Keratinocyte (primary cell): ENCODE data around the gene CERS1. TPM values are rescaled to one million over a fixed set of nuclear protein-coding genes. Genes with fewer than 3 reads are reported as not detected.

Experiments used
- DNase-seq: peaks from one replicate; pipeline ENCODE4 v3.0.0-alpha.2; 2011; ENCODE audit warnings: low read depth, missing footprints, low spot score
- FAIRE-seq: peaks from 2 replicates; lab custom pipeline; 2011; peaks lifted over from hg19 to GRCh38; lab: Jason Lieb, UNC
- H2AFZ ChIP-seq: 2 replicates; pipeline ENCODE4 v1.6.0; 2012; ENCODE audit warnings: low read length, control low read depth, inconsistent platforms; ENCODE audit not compliant: control insufficient read depth
- H3K27ac ChIP-seq: 2 replicates; pipeline ENCODE4 v1.5.1; 2011; ENCODE audit warnings: low read length; ENCODE audit not compliant: control insufficient read depth, insufficient read depth
- H3K27me3 ChIP-seq: 3 replicates; pipeline ENCODE4 v1.6.0; 2011; ENCODE audit warnings: low read length; ENCODE audit not compliant: control insufficient read depth, insufficient read depth; ENCODE audit errors: extremely low read depth
- H3K36me3 ChIP-seq, 2 experiments: 2 replicates in 1 of 2; 3 replicates in 1 of 2; pipeline ENCODE4 v1.5.1; 2011; ENCODE audit warnings: low read length in 2 of 2, mild to moderate bottlenecking in 1 of 2; ENCODE audit not compliant: control insufficient read depth in 2 of 2, insufficient read depth in 2 of 2; ENCODE audit errors: extremely low read depth in 1 of 2
- H3K4me1 ChIP-seq: 3 replicates; pipeline ENCODE4 v1.5.1; 2011; ENCODE audit warnings: low read length; ENCODE audit not compliant: control insufficient read depth, insufficient read depth; ENCODE audit errors: extremely low read depth
- H3K4me2 ChIP-seq: 3 replicates; pipeline ENCODE4 v1.6.0; 2011; ENCODE audit warnings: low read depth, low read length; ENCODE audit not compliant: control insufficient read depth, insufficient read depth; ENCODE audit errors: extremely low read depth
- H3K4me3 ChIP-seq, 3 experiments: fragments of 200-600 bp in 1 of 3; sonication (generic) in 1 of 3; 2 replicates in 2 of 3; 3 replicates in 1 of 3; pipeline ENCODE4 v1.5.1; 2011 to 2016; ENCODE audit warnings: low read length in 3 of 3, mild to moderate bottlenecking in 3 of 3, control low read depth in 2 of 3, inconsistent platforms in 1 of 3, low read depth in 1 of 3, mixed read lengths in 1 of 3, mixed run types in 1 of 3, moderate library complexity in 1 of 3; ENCODE audit not compliant: control insufficient read depth in 2 of 3, insufficient read depth in 2 of 3; ENCODE audit errors: extremely low read depth in 1 of 3
- H3K79me2 ChIP-seq: 2 replicates; pipeline ENCODE4 v1.6.0; 2012; ENCODE audit warnings: low read length; ENCODE audit not compliant: control insufficient read depth, insufficient read depth
- H3K9ac ChIP-seq: 3 replicates; pipeline ENCODE4 v1.6.0; 2011; ENCODE audit warnings: low read length; ENCODE audit not compliant: control insufficient read depth, insufficient read depth; ENCODE audit errors: extremely low read depth
- H3K9me1 ChIP-seq: 3 replicates; pipeline ENCODE4 v1.6.0; 2011; ENCODE audit warnings: low read length; ENCODE audit not compliant: control insufficient read depth, insufficient read depth; ENCODE audit errors: extremely low read depth
- H3K9me3 ChIP-seq: 2 replicates; pipeline ENCODE4 v1.5.1; 2012; ENCODE audit warnings: low read depth, low read length; ENCODE audit not compliant: control insufficient read depth
- H4K20me1 ChIP-seq: 3 replicates; pipeline ENCODE4 v1.6.0; 2011; ENCODE audit warnings: low read length; ENCODE audit not compliant: control insufficient read depth, insufficient read depth; ENCODE audit errors: extremely low read depth
- EZH2 ChIP-seq: IDR thresholded peaks from one replicate; pipeline ENCODE4 v1.6.1; 2012; ENCODE audit warnings: inconsistent platforms, mild to moderate bottlenecking, low read length, moderate library complexity
- dilution Hi-C: fragments of 300-500 bp; cut with MboI; formaldehyde crosslinking; loops from one replicate; pipeline ENCODE4 v1.7.0; 2020; ENCODE audit warnings: low sequenced_read_pairs; ENCODE audit not compliant: extremely low pct_ligation_motif_present
- polyA plus RNA-seq, 5 experiments: library from polyadenylated mRNA; depleted of rRNA in 3 of 5; stranded (reverse) in 3 of 5; stranded (forward) in 1 of 5; unstranded in 1 of 5; fragments of >200 nt; gene quantifications; 1 replicate in 1 of 5; 2 replicates in 3 of 5; 3 replicates in 1 of 5; pipeline versions ENCODE4 v1.2.1 to v1.2.3, GENCODE V29; 2011 to 2012; ENCODE audit warnings: missing spikeins in 2 of 5, low read depth in 1 of 5, low replicate concordance in 1 of 5
- TF ChIP-seq, protein P1 (sequence below), 3 experiments: IDR thresholded peaks in 1 of 3; conservative IDR thresholded peaks in 1 of 3; optimal IDR thresholded peaks in 1 of 3; 2 replicates in 2 of 3; 3 replicates in 1 of 3; pipeline versions ENCODE3 to v1.5.1; 2011; ENCODE audit warnings: low read length in 3 of 3, mild to moderate bottlenecking in 3 of 3, moderate library complexity in 2 of 3, control low read depth in 1 of 3, inconsistent platforms in 1 of 3; ENCODE audit not compliant: insufficient read depth in 2 of 3; ENCODE audit errors: extremely low read depth in 1 of 3

Gene CERS1
- polyA plus RNA-seq, 1 donor (not counting 4 experiments of a cell fraction or from before 2014, with no cell fraction given) = 0.09 TPM

DNA sequence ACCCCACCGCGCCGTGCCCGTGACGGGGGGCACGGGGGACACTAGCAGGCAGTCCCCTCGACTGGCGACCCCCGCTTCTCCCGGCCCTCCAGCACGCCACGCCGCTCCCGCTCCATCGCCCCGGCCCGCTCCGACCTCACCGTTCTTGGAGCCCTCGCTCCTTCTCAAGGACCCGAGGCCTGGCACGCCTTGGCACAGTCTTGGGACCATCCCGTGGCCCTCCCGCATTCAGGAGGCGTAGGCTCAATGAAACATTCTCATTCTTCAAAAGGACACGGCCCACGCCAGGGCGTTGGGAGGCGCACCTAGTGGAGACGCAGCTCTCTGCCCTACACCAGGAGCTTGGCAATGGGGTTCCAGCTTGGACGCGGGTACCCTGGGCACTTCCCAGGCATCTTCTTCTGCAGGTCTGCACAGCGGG is 473 bp upstream of the CERS1 start:
- dilution Hi-C loops = no loop called here
- TF ChIP-seq EZH2 = peak; percentile 89
- TF ChIP-seq, protein P1, sequence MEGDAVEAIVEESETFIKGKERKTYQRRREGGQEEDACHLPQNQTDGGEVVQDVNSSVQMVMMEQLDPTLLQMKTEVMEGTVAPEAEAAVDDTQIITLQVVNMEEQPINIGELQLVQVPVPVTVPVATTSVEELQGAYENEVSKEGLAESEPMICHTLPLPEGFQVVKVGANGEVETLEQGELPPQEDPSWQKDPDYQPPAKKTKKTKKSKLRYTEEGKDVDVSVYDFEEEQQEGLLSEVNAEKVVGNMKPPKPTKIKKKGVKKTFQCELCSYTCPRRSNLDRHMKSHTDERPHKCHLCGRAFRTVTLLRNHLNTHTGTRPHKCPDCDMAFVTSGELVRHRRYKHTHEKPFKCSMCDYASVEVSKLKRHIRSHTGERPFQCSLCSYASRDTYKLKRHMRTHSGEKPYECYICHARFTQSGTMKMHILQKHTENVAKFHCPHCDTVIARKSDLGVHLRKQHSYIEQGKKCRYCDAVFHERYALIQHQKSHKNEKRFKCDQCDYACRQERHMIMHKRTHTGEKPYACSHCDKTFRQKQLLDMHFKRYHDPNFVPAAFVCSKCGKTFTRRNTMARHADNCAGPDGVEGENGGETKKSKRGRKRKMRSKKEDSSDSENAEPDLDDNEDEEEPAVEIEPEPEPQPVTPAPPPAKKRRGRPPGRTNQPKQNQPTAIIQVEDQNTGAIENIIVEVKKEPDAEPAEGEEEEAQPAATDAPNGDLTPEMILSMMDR (optimal IDR thresholded peaks at IDR 0.05 in 1 of 3, IDR thresholded peaks at IDR 0.05 in 1 of 3, conservative IDR thresholded peaks at IDR 0.05 in 1 of 3; ENCODE audit: extremely low read depth in 1 of 3, insufficient read depth in 2 of 3, low read length in 3 of 3) = no peak
- Histone ChIP-seq H3K9me1 (no peaks in the 10 kb centered on the region), H3K36me3 (peaks cover 0 to 6% of the 10 kb centered on the region in 2 experiments), H3K9me3 (no peaks in the 10 kb centered on the region), H3K4me1 (no peaks in the 10 kb centered on the region), H3K9ac (no peak overlapping the region), H4K20me1 (no peaks in the 10 kb centered on the region), H3K4me3 (no peak overlapping the region), H3K4me2 (peak overlapping the region; percentile 27), H3K27me3 (peaks cover 35% of the 10 kb centered on the region), H2AFZ (no peak overlapping the region), H3K27ac (no peak overlapping the region), H3K79me2 (no peaks in the 10 kb centered on the region)
- FAIRE-seq (no peak), DNase-seq (no peak)

DNA sequence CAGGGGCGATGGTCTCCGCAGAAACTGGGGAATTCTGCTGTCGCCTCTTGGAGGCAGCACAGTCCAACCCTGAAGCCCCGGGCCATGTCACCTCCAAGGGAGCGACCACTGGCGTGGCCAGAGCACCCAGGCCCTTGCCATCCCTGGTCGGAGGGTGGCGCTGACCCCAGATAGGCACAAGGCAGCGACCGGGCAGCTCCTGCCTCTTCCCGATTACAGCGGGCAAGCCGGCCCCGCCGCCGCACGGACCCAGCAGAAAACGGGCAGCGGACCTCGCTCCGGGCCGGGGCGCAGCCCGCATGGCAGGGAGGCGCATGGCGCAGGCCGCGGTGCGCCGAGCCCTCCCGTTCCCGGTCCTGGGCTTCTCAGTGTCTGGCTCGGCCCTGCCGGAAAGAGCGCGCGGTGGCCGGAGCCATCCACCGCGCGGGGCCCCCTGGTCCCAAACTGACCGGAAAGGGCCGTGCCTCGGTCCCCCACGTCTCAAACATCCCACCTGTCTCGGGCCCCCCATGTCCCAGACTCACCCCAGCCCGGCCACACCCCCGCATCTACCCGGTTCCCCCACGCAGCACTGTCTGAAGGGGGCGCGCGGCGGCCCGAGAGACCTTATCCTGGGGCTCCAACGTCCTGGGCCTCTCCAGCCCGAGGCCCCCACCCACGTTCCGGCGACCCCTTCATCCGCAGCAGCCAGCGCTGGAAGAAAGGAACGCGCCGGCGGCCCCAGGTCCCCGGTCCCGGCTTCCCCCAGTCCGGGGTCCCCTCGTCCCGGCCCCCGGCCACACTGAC is 727 bp downstream of the CERS1 start:
- no peaks in the 10 kb centered on the region for H3K9me3 ChIP-seq
- H3K27ac ChIP-seq = no peak overlapping the region
- dilution Hi-C loops = no loop called here
- peak overlapping the region in 1 of 3 experiments; percentile 18 for H3K4me3 ChIP-seq
- no peak for DNase-seq
- FAIRE-seq = no peak
- peaks cover 0 to 3% of the 10 kb centered on the region in 2 experiments for H3K36me3 ChIP-seq
- TF ChIP-seq EZH2 = peak; percentile 97
- TF ChIP-seq, protein P1 (optimal IDR thresholded peaks at IDR 0.05 in 1 of 3, IDR thresholded peaks at IDR 0.05 in 1 of 3, conservative IDR thresholded peaks at IDR 0.05 in 1 of 3; ENCODE audit: extremely low read depth in 1 of 3, insufficient read depth in 2 of 3, low read length in 3 of 3) = peak in 1 of 3 experiments; percentile 51
- H3K79me2 ChIP-seq = no peaks in the 10 kb centered on the region
- peaks cover 35% of the 10 kb centered on the region for H3K27me3 ChIP-seq
- peak overlapping the region; percentile 67 for H3K4me2 ChIP-seq
- no peaks in the 10 kb centered on the region for H4K20me1 ChIP-seq
- no peaks in the 10 kb centered on the region for H3K9me1 ChIP-seq
- no peak overlapping the region for H2AFZ ChIP-seq
- no peak overlapping the region for H3K9ac ChIP-seq
- H3K4me1 ChIP-seq = no peaks in the 10 kb centered on the region
